Nephron progenitor cell (in vitro differentiated cells): Measurements from ENCODE around the gene SCCPDH.
A peak's percentile ranks its signal among the peaks of the same experiment; 100 is the strongest.

ENCODE experiments used
- DNase-seq: peaks from one replicate; pipeline ENCODE4 v3.0.0; 2021
- H3K27ac Mint-ChIP-seq: 2 replicates; pipeline ENCODE4 v1.8.0; 2021; ENCODE audit warnings: mild to moderate bottlenecking, moderate library complexity, mixed read lengths
- H3K27me3 Mint-ChIP-seq: 2 replicates; pipeline ENCODE4 v1.8.0; 2021; ENCODE audit warnings: mild to moderate bottlenecking, low read depth, mixed read lengths; ENCODE audit not compliant: poor library complexity
- H3K36me3 Mint-ChIP-seq: 2 replicates; pipeline ENCODE4 v1.8.0; 2021; ENCODE audit warnings: low read depth, mixed read lengths
- H3K4me1 Mint-ChIP-seq: 2 replicates; pipeline ENCODE4 v1.8.0; 2021; ENCODE audit warnings: mixed read lengths
- H3K4me3 Mint-ChIP-seq: 2 replicates; pipeline ENCODE4 v1.8.0; 2021; ENCODE audit warnings: mild to moderate bottlenecking, moderate library complexity, mixed read lengths
- H3K9me3 Mint-ChIP-seq: 2 replicates; pipeline ENCODE4 v1.8.0; 2021; ENCODE audit warnings: mild to moderate bottlenecking, moderate library complexity, mixed read lengths
- TF ChIP-seq, protein P1 (sequence below): fragments of 200-600 bp; sonication (generic); IDR thresholded peaks from 2 replicates; pipeline ENCODE4 v1.5.0; 2021; ENCODE audit warnings: antibody characterized with exemption

SCCPDH gene

DNA sequence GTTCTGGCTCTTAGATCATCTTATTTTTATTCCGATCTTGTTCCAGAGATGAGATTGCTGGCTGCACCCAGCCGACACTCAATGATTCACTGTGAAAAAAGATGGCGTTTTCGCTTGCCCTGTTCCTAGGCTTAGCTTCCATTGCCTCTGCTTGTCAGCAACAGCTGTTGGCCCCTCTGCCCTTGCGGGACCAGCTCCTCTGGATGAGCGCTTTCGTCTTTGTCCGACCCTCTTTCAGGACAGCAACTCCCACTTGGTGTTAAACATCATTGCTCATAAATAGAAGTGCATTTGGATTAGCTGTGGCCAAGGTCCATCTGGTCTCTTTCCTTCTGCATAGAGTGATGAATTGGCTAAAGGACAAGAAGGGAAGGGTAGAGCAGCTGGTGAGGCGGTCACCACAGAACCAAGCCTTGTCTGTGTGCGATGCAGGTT is 43.5 kb upstream of the SCCPDH start:
- H3K4me3 Mint-ChIP-seq: peak overlapping the region; percentile 64
- H3K4me1 Mint-ChIP-seq: peaks cover 86% of the 10 kb centered on the region
- TF ChIP-seq, protein P1, sequence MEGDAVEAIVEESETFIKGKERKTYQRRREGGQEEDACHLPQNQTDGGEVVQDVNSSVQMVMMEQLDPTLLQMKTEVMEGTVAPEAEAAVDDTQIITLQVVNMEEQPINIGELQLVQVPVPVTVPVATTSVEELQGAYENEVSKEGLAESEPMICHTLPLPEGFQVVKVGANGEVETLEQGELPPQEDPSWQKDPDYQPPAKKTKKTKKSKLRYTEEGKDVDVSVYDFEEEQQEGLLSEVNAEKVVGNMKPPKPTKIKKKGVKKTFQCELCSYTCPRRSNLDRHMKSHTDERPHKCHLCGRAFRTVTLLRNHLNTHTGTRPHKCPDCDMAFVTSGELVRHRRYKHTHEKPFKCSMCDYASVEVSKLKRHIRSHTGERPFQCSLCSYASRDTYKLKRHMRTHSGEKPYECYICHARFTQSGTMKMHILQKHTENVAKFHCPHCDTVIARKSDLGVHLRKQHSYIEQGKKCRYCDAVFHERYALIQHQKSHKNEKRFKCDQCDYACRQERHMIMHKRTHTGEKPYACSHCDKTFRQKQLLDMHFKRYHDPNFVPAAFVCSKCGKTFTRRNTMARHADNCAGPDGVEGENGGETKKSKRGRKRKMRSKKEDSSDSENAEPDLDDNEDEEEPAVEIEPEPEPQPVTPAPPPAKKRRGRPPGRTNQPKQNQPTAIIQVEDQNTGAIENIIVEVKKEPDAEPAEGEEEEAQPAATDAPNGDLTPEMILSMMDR: no peak
- H3K27ac Mint-ChIP-seq: peak overlapping the region; percentile 95
- H3K9me3 Mint-ChIP-seq: peaks cover 6% of the 10 kb centered on the region
- H3K27me3 Mint-ChIP-seq: peaks cover 3% of the 10 kb centered on the region
- peak; percentile 31 for DNase-seq
- peaks cover 5% of the 10 kb centered on the region for H3K36me3 Mint-ChIP-seq

DNA sequence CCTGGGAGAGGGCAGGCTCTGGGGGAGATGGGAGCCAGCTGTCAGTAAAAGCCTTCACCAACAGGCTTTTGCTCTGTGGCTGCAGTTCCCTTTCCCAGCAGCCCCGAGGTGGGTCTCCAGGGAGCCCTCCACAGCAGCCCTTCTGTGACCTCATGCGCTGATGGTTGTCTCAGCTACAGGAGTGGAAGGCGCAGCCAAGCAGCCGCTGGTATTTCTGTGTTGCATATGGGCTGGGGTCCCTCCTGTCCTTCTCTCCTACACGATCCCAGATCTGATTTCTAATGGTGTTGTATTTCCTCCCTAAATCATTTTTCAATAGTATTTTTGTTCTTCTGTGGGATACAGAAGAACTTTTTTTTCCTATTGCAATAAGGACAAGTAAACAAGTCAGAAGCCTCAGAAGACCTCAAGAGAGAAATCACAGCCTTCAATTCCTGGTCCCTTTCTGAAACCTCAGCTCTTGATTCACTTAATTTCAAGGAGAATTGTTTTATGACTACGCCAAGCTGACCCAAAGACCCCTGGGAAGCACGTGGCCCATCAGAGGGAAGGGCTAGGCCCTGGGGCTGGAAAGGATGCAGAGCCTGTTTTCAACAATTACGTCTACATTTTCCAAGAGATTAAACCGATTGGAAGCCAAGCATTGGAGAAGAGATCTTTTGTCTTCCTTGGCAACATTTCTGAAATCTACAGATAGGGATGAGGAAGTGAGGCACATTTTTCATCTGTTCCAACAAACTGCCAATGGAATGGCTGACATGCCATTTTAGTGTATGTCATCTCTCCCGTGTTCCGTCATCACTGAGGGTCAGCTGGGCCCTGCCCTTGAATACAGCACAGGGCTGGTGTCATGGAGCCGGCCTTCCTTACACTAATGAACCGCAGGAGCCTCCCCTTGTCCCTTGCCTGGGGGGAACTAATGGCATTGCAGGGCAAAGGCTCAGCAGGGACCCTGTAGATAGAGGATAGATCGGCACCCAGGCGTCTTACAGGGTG is 42.0 kb upstream of the SCCPDH start:
- peak overlapping the region; percentile 99 for H3K27ac Mint-ChIP-seq
- DNase-seq: peak; percentile 71
- peak overlapping the region; percentile 52 for H3K4me3 Mint-ChIP-seq
- peaks cover 13% of the 10 kb centered on the region for H3K36me3 Mint-ChIP-seq
- peaks cover 6% of the 10 kb centered on the region for H3K27me3 Mint-ChIP-seq
- H3K4me1 Mint-ChIP-seq: peaks cover 84% of the 10 kb centered on the region
- TF ChIP-seq, protein P1: no peak
- peaks cover 10% of the 10 kb centered on the region for H3K9me3 Mint-ChIP-seq

DNA sequence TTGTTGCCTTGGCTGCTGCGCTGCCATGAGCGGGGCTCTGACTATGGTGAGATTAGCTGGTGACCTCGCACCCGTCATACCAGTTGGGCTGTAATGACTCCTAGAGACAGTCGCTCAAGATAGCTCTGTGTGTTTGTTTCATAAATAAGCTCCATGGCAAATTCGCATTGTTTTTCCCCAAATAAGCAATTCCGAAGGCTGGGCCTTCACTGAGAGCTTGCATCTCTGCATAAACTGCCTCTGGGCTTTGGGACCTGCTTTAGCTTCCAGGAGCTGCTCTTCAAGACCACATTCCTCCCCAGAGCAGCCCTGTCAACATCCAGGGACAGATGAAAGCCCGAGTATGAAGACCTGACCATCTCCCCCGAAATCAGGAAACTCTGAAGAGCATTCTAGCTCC is 40.7 kb upstream of the SCCPDH start:
- Mint-ChIP-seq H3K27me3 (peaks cover 6% of the 10 kb centered on the region), H3K4me3 (no peak overlapping the region), H3K9me3 (peaks cover 10% of the 10 kb centered on the region), H3K36me3 (peaks cover 13% of the 10 kb centered on the region), H3K4me1 (peaks cover 72% of the 10 kb centered on the region), H3K27ac (peak overlapping the region; percentile 99)
- no peak for DNase-seq
- TF ChIP-seq, protein P1: no peak

DNA sequence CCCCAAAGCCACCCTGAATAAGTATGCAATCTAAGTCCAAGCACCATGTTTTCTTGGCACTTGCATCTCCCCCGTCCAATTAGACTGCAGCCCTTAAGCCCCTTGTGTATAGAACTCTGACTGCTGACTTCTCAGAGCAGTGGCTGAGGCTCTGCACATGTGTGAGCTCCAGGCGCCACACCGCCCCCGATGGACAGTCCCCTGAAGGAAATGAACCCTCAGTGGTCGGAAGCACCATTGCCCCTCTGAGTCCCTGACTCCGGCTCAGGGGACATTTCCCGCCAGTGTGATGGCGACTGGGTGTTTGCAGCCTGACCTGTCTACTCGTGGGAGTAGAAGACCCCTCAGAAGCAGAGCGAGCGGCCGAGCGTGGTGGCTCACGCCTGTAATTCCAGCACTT is 37.2 kb upstream of the SCCPDH start:
- no peak overlapping the region for H3K4me3 Mint-ChIP-seq
- TF ChIP-seq, protein P1: no peak
- H3K9me3 Mint-ChIP-seq: peaks cover 17% of the 10 kb centered on the region
- H3K27ac Mint-ChIP-seq: no peak overlapping the region
- peaks cover 51% of the 10 kb centered on the region for H3K4me1 Mint-ChIP-seq
- peaks cover 10% of the 10 kb centered on the region for H3K27me3 Mint-ChIP-seq
- peaks cover 13% of the 10 kb centered on the region for H3K36me3 Mint-ChIP-seq
- no peak for DNase-seq

DNA sequence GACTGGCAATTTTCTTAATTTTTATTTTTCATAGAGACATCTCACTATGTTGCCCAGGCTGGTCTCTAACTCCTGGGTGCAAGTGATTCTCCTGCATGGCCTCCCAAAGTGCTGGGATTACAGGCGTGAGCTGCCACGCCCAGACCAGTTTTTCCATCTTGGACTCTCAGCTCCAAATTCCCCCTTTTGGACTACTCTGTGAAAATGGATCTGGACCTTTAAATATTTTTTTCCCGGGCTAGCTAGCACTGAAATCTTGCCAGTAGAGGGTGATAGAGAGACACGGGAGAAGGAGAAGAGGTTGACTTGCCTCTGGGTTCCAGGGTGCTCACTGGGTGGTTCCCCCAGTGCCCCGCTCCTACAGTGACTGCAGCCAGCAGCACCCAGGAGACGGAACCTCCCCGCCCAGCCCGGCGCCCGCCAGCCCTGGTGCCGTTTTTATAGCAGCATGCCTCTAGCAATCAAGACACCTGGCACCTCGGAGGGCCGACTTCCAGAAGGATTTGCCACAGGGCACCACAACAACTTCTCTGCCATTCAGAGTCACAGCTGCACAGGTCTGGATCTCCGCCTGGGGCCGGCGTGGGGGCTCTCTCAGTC is 34.7 kb upstream of the SCCPDH start:
- Mint-ChIP-seq H3K27me3 (peaks cover 10% of the 10 kb centered on the region), H3K9me3 (peaks cover 40% of the 10 kb centered on the region), H3K4me1 (peaks cover 28% of the 10 kb centered on the region), H3K27ac (no peak overlapping the region), H3K4me3 (no peak overlapping the region), H3K36me3 (peaks cover 14% of the 10 kb centered on the region)
- DNase-seq: peak; percentile 44
- TF ChIP-seq, protein P1: peak; percentile 72
